Karpas-422 (cell line): ENCODE data around the gene ANKRD61. TPM values are rescaled to one million over a fixed set of nuclear protein-coding genes. Genes with fewer than 3 reads are reported as not detected.
"Not testable (repeated sequence)": the region's sequence is repeated elsewhere in the genome, so short reads cannot be mapped to it uniquely, and the experiment has no call there.

Experiments
- DNase-seq: peaks from one replicate; pipeline ENCODE4 v3.0.0-alpha.2; 2015
- H2AFZ ChIP-seq: fragments of 200-600 bp; sonication (generic); 2 replicates; pipeline ENCODE4 v1.6.1; 2014; ENCODE audit warnings: antibody characterized with exemption, low read length, mixed read lengths
- H3K27ac ChIP-seq: fragments of 200-600 bp; sonication (generic); 2 replicates; pipeline ENCODE4 v1.5.1; 2014; ENCODE audit warnings: mild to moderate bottlenecking, low read length, moderate library complexity
- H3K27me3 ChIP-seq: fragments of 200-600 bp; sonication (generic); 2 replicates; pipeline ENCODE4 v1.6.1; 2014; ENCODE audit warnings: low read length, mixed read lengths
- H3K36me3 ChIP-seq: fragments of 200-600 bp; sonication (generic); 2 replicates; pipeline ENCODE4 v1.6.1; 2014; ENCODE audit warnings: low read length, mixed read lengths; ENCODE audit not compliant: insufficient read depth
- H3K4me1 ChIP-seq: fragments of 200-600 bp; sonication (generic); 2 replicates; pipeline ENCODE4 v1.6.1; 2014; ENCODE audit warnings: mild to moderate bottlenecking, low read length, mixed read lengths
- H3K4me2 ChIP-seq: fragments of 200-600 bp; sonication (generic); 2 replicates; pipeline ENCODE4 v1.6.1; 2014; ENCODE audit warnings: low read length, low read depth, mild to moderate bottlenecking; ENCODE audit not compliant: poor library complexity, severe bottlenecking
- H3K4me3 ChIP-seq: fragments of 200-600 bp; sonication (generic); 2 replicates; pipeline ENCODE4 v1.5.1; 2014; ENCODE audit warnings: mild to moderate bottlenecking, antibody characterized with exemption, low read length, mixed read lengths
- H3K79me2 ChIP-seq: fragments of 200-600 bp; sonication (generic); 2 replicates; pipeline ENCODE4 v1.6.1; 2014; ENCODE audit warnings: mild to moderate bottlenecking, low read length, mixed read lengths
- H3K9ac ChIP-seq: fragments of 200-600 bp; sonication (generic); 2 replicates; pipeline ENCODE4 v1.6.0; 2014; ENCODE audit warnings: low read length
- H3K9me2 ChIP-seq: fragments of 200-600 bp; sonication (generic), shearing (Covaris generic); replicated peaks from 2 replicates; pipeline ENCODE4 v1.6.0; 2014; ENCODE audit warnings: mild to moderate bottlenecking, low read length, moderate library complexity; ENCODE audit not compliant: insufficient read depth
- H3K9me3 ChIP-seq: fragments of 300-700, 200-600 bp; sonication (generic); 2 replicates; pipeline ENCODE4 v1.6.1; 2014; ENCODE audit warnings: low read length, mixed read lengths
- H4K20me1 ChIP-seq: fragments of 200-600 bp; sonication (generic); 2 replicates; pipeline ENCODE4 v1.6.1; 2014; ENCODE audit warnings: mild to moderate bottlenecking, antibody characterized with exemption, low read length, low read depth; ENCODE audit not compliant: insufficient read depth
- total RNA-seq: library from RNA; depleted of rRNA; stranded (reverse); fragments of >200 nt; shearing (Covaris generic); gene quantifications from 2 replicates; pipeline ENCODE4 v1.2.3, GENCODE V29; 2014; ENCODE audit warnings: low replicate concordance

Gene ANKRD61
- total RNA-seq, 1 experiment from 2014 or later = 0.71 TPM

GRCh38 chr7:6035686-6036085, 4.5 kb downstream of the ANKRD61 start:
- no peaks in the 10 kb centered on the region for H4K20me1 ChIP-seq
- no peak for DNase-seq
- no peaks in the 10 kb centered on the region for H3K27me3 ChIP-seq
- no peak overlapping the region for H3K27ac ChIP-seq
- H3K9me3 ChIP-seq = no peaks in the 10 kb centered on the region
- H3K4me3 ChIP-seq = no peak overlapping the region
- H3K4me2 ChIP-seq = no peak overlapping the region
- peaks cover 36% of the 10 kb centered on the region; the same call in 1 of the 2 replicates for H3K36me3 ChIP-seq
- no peak overlapping the region for H3K9ac ChIP-seq
- peaks cover 28% of the 10 kb centered on the region for H3K79me2 ChIP-seq
- H3K9me2 ChIP-seq = no peaks in the 10 kb centered on the region
- H3K4me1 ChIP-seq = no peaks in the 10 kb centered on the region
- no peak overlapping the region for H2AFZ ChIP-seq

GRCh38 chr7:6049780-6050179, 18.6 kb downstream of the ANKRD61 start:
- Histone ChIP-seq H2AFZ (no peak overlapping the region), H3K9ac (no peak overlapping the region), H3K79me2 (peaks cover 14% of the 10 kb centered on the region), H3K4me1 (no peaks in the 10 kb centered on the region), H3K27me3 (no peaks in the 10 kb centered on the region), H4K20me1 (no peaks in the 10 kb centered on the region), H3K9me3 (no peaks in the 10 kb centered on the region), H3K36me3 (peaks cover 33% of the 10 kb centered on the region), H3K27ac (no peak overlapping the region), H3K4me3 (no peak overlapping the region), H3K9me2 (no peaks in the 10 kb centered on the region), H3K4me2 (no peak overlapping the region)
- no peak for DNase-seq

GRCh38 chr7:6051185-6051584, 20.0 kb downstream of the ANKRD61 start:
- not testable (repeated sequence) for H3K9me3 ChIP-seq, DNase-seq, H3K4me3 ChIP-seq, H3K9ac ChIP-seq, H3K4me2 ChIP-seq, H4K20me1 ChIP-seq, H3K4me1 ChIP-seq, H3K9me2 ChIP-seq, H2AFZ ChIP-seq, H3K27me3 ChIP-seq, H3K27ac ChIP-seq
- H3K36me3 ChIP-seq = peaks cover 24% of the 10 kb centered on the region
- H3K79me2 ChIP-seq = peaks cover 28% of the 10 kb centered on the region

- peaks cover 10% of the 10 kb centered on the region for H3K36me3 ChIP-seq
- no peak overlapping the region for H3K9ac ChIP-seq
- H2AFZ ChIP-seq = no peak overlapping the region
- H3K79me2 ChIP-seq = peaks cover 50% of the 10 kb centered on the region
- no peaks in the 10 kb centered on the region for H3K27me3 ChIP-seq
- H3K4me2 ChIP-seq = peak overlapping the region; percentile 83
- peaks cover 7% of the 10 kb centered on the region; the same call in 1 of the 2 replicates for H4K20me1 ChIP-seq
- no peaks in the 10 kb centered on the region for H3K9me2 ChIP-seq
- H3K4me1 ChIP-seq = peaks cover 21% of the 10 kb centered on the region
- H3K4me3 ChIP-seq = no peak overlapping the region
- no peaks in the 10 kb centered on the region for H3K9me3 ChIP-seq
- DNase-seq = no peak
- no peak overlapping the region for H3K27ac ChIP-seq
Observed at GRCh38 chr7:6056616-6057015, 25.4 kb downstream of the ANKRD61 start.

- Histone ChIP-seq H4K20me1 (peaks cover 7% of the 10 kb centered on the region; the same call in 1 of the 2 replicates), H3K27me3 (no peaks in the 10 kb centered on the region), H3K27ac (no peak overlapping the region), H2AFZ (no peak overlapping the region), H3K36me3 (peaks cover 10% of the 10 kb centered on the region), H3K9me2 (no peaks in the 10 kb centered on the region), H3K79me2 (peaks cover 48% of the 10 kb centered on the region), H3K9me3 (no peaks in the 10 kb centered on the region), H3K9ac (peak overlapping the region; percentile 98), H3K4me2 (peak overlapping the region; percentile 83), H3K4me3 (peak overlapping the region; percentile 98), H3K4me1 (peaks cover 21% of the 10 kb centered on the region)
- DNase-seq = no peak
Observed at GRCh38 chr7:6057316-6058129, 26.3 kb downstream of the ANKRD61 start.

GRCh38 chr7:6059941-6060340, 28.8 kb downstream of the ANKRD61 start:
- peaks cover 21% of the 10 kb centered on the region for H3K4me1 ChIP-seq
- H3K27me3 ChIP-seq, H3K9me2 ChIP-seq, H3K4me3 ChIP-seq, H2AFZ ChIP-seq, H3K27ac ChIP-seq, H3K4me2 ChIP-seq, H3K9ac ChIP-seq, H4K20me1 ChIP-seq, H3K36me3 ChIP-seq, H3K9me3 ChIP-seq, DNase-seq: not testable (repeated sequence)
- H3K79me2 ChIP-seq = peaks cover 38% of the 10 kb centered on the region

GRCh38 chr7:6071406-6071805, 40.2 kb downstream of the ANKRD61 start:
- peak; percentile 75 for DNase-seq
- no peaks in the 10 kb centered on the region for H3K9me3 ChIP-seq
- no peaks in the 10 kb centered on the region for H3K79me2 ChIP-seq
- H3K36me3 ChIP-seq = no peaks in the 10 kb centered on the region
- H3K9ac ChIP-seq = no peak overlapping the region
- H3K4me1 ChIP-seq = peaks cover 9% of the 10 kb centered on the region
- no peaks in the 10 kb centered on the region for H3K9me2 ChIP-seq
- no peaks in the 10 kb centered on the region for H3K27me3 ChIP-seq
- 0 out of 2 replicates have a peak overlapping the region, but pooled peaks have one; percentile 61 for H2AFZ ChIP-seq
- no peak overlapping the region for H3K4me3 ChIP-seq
- H3K4me2 ChIP-seq = peak overlapping the region; percentile 39
- no peaks in the 10 kb centered on the region for H4K20me1 ChIP-seq
- no peak overlapping the region for H3K27ac ChIP-seq

- DNase-seq = no peak
- Histone ChIP-seq H2AFZ (no peak overlapping the region), H3K9ac (no peak overlapping the region), H3K27ac (no peak overlapping the region), H3K36me3 (no peaks in the 10 kb centered on the region), H3K4me2 (no peak overlapping the region), H4K20me1 (no peaks in the 10 kb centered on the region), H3K9me3 (no peaks in the 10 kb centered on the region), H3K79me2 (no peaks in the 10 kb centered on the region), H3K4me1 (peaks cover 9% of the 10 kb centered on the region), H3K9me2 (no peaks in the 10 kb centered on the region), H3K27me3 (no peaks in the 10 kb centered on the region), H3K4me3 (no peak overlapping the region)
Observed at GRCh38 chr7:6074612-6075380, 43.6 kb downstream of the ANKRD61 start.
